SK-N-SH treated with all-trans-retinoic acid at 6 μM for 48 hours (cell line): ENCODE data around the gene FAM184A.

Experiments
- BACH2 ChIP-seq: fragments of 250-450 bp; sonication (Bioruptor Pico); IDR thresholded peaks from 2 replicates; pipeline ENCODE4 v1.9.0; 2021; ENCODE audit warnings: mild to moderate bottlenecking, borderline replicate concordance
- OSR1 ChIP-seq: fragments of 250-450 bp; sonication (Bioruptor Pico); IDR thresholded peaks from 2 replicates; pipeline ENCODE4 v1.8.0; 2022; ENCODE audit warnings: moderate library complexity, mild to moderate bottlenecking, inconsistent platforms
- PPARA ChIP-seq: fragments of 250-450 bp; sonication (Bioruptor Pico); IDR thresholded peaks from 2 replicates; pipeline ENCODE4 v1.5.0; 2020; ENCODE audit warnings: mild to moderate bottlenecking, borderline replicate concordance
- RARB ChIP-seq: fragments of 250-450 bp; sonication (Bioruptor Pico); IDR thresholded peaks from 2 replicates; pipeline ENCODE4 v1.8.0; 2021; ENCODE audit warnings: mild to moderate bottlenecking, moderate library complexity
- SNAI2 ChIP-seq: fragments of 250-450 bp; sonication (Bioruptor Pico); IDR thresholded peaks from 2 replicates; pipeline ENCODE4 v1.5.0; 2020; ENCODE audit warnings: mild to moderate bottlenecking, moderate library complexity
- ZC3H10 ChIP-seq: fragments of 250-450 bp; sonication (Bioruptor Pico); IDR thresholded peaks from 2 replicates; pipeline ENCODE4 v1.5.1; 2021; ENCODE audit warnings: mild to moderate bottlenecking, moderate library complexity
- ZFP3 ChIP-seq: fragments of 250-450 bp; sonication (Bioruptor Pico); IDR thresholded peaks from 2 replicates; pipeline ENCODE4 v1.5.0; 2020; ENCODE audit warnings: mild to moderate bottlenecking, moderate library complexity
- ZNF565 ChIP-seq: fragments of 450-650 bp; formaldehyde crosslinking; conservative IDR thresholded peaks from 2 replicates; pipeline ENCODE4 v1.5.0; 2020; ENCODE audit warnings: low read depth, mild to moderate bottlenecking, moderate library complexity
- ZNF70 ChIP-seq: fragments of 450-650 bp; formaldehyde crosslinking; IDR thresholded peaks from 2 replicates; pipeline ENCODE4 v1.5.0; 2020; ENCODE audit warnings: mild to moderate bottlenecking, moderate library complexity
- TF ChIP-seq, protein P1 (sequence below): fragments of 250-450 bp; sonication (Bioruptor Pico); IDR thresholded peaks from 2 replicates; pipeline ENCODE4 v1.8.0; 2021; ENCODE audit warnings: low read depth, mild to moderate bottlenecking, moderate library complexity, borderline replicate concordance
- TF ChIP-seq, protein P2 (sequence below): fragments of 250-450 bp; sonication (Bioruptor Pico); IDR thresholded peaks from 2 replicates; pipeline ENCODE4 v1.5.1; 2021; ENCODE audit warnings: mild to moderate bottlenecking, moderate library complexity

DNA sequence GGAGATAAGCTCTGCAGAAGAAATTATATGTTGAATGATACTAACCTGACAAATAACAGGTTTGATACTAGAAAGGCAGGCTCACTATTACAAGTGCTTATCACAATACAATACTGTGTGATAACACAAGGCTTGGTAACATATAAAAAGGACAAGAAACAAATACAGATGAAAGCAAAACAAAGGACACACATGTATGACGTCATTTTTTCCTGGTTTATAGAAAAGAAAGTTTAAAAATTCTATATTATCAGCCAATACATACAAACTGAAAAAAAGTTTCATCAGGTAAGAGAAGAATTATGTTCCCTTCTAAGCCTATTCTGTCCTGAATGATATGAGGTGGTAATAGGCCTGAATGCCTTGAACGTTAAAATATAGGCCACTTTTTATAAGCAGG is 111.2 kb downstream of the FAM184A start:
- TF ChIP-seq, protein P1, sequence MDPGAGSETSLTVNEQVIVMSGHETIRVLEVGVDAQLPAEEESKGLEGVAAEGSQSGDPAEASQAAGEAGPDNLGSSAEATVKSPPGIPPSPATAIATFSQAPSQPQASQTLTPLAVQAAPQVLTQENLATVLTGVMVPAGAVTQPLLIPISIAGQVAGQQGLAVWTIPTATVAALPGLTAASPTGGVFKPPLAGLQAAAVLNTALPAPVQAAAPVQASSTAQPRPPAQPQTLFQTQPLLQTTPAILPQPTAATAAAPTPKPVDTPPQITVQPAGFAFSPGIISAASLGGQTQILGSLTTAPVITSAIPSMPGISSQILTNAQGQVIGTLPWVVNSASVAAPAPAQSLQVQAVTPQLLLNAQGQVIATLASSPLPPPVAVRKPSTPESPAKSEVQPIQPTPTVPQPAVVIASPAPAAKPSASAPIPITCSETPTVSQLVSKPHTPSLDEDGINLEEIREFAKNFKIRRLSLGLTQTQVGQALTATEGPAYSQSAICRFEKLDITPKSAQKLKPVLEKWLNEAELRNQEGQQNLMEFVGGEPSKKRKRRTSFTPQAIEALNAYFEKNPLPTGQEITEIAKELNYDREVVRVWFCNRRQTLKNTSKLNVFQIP (CRISPR knock-in tag), result no peak
- TF ChIP-seq, protein P2, sequence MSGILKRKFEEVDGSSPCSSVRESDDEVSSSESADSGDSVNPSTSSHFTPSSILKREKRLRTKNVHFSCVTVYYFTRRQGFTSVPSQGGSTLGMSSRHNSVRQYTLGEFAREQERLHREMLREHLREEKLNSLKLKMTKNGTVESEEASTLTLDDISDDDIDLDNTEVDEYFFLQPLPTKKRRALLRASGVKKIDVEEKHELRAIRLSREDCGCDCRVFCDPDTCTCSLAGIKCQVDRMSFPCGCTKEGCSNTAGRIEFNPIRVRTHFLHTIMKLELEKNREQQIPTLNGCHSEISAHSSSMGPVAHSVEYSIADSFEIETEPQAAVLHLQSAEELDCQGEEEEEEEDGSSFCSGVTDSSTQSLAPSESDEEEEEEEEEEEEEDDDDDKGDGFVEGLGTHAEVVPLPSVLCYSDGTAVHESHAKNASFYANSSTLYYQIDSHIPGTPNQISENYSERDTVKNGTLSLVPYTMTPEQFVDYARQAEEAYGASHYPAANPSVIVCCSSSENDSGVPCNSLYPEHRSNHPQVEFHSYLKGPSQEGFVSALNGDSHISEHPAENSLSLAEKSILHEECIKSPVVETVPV (CRISPR knock-in tag), result no peak
- no peak for TF ChIP-seq PPARA (CRISPR knock-in tag)
- TF ChIP-seq SNAI2 (CRISPR knock-in tag), result no peak
- no peak for TF ChIP-seq ZNF565 (CRISPR knock-in tag)
- TF ChIP-seq ZNF70 (CRISPR knock-in tag), result no peak
- no peak for TF ChIP-seq ZFP3
- TF ChIP-seq RARB (CRISPR knock-in tag), result no peak
- TF ChIP-seq ZC3H10, result no peak
- no peak for TF ChIP-seq BACH2 (CRISPR knock-in tag)
- TF ChIP-seq OSR1, result no peak
